Endothelial cell of umbilical vein (primary cell): ENCODE data around the gene PARK7. TPM values are rescaled to one million over a fixed set of nuclear protein-coding genes. Genes with fewer than 3 reads are reported as not detected.

ENCODE experiments used
- BruUV-seq: library from RNA; stranded (reverse); fragments of 400-500 nt; replicated peaks from 2 replicates; lab custom pipeline; 2021; lab: Mats Ljungman, UMichigan
- CTCF ChIA-PET: fragments of 300-600, 350-600 bp; sonication (Branson Sonifier 250); formaldehyde crosslinking; loops from one replicate; lab custom pipeline; 2021; ENCODE audit warnings: antibody characterized with exemption, inconsistent platforms; lab: Charles Lee
- POLR2A ChIA-PET: fragments of 300-600, 350-600 bp; sonication (Branson Sonifier 250); formaldehyde crosslinking; loops from one replicate; lab custom pipeline; 2021; ENCODE audit warnings: antibody characterized with exemption, inconsistent platforms; lab: Charles Lee
- DNase-seq: peaks from one replicate; pipeline ENCODE4 v3.0.0-alpha.2; 2011; ENCODE audit warnings: low read depth, low spot score
- FAIRE-seq: peaks from 2 replicates; lab custom pipeline; 2011; peaks lifted over from hg19 to GRCh38; lab: Jason Lieb, UNC
- H2AFZ ChIP-seq: 2 replicates; pipeline ENCODE4 v1.6.0; 2012; ENCODE audit warnings: low read depth, low read length, control low read depth, inconsistent platforms
- H3K27ac ChIP-seq: 2 replicates; pipeline ENCODE4 v1.5.1; 2011; ENCODE audit warnings: low read depth, mild to moderate bottlenecking, control low read depth, low read length, moderate library complexity; ENCODE audit not compliant: insufficient read depth
- H3K27me3 ChIP-seq, 2 experiments: 2 replicates each; pipeline versions ENCODE4 v1.6.0 to v1.6.1; 2011; ENCODE audit warnings: low read length in 2 of 2, mixed read lengths in 1 of 2; ENCODE audit not compliant: control insufficient read depth in 2 of 2, insufficient read depth in 2 of 2
- H3K36me3 ChIP-seq, 2 experiments: 2 replicates in 1 of 2; 3 replicates in 1 of 2; pipeline ENCODE4 v1.5.1; 2011; ENCODE audit warnings: low read length in 2 of 2, mild to moderate bottlenecking in 1 of 2, moderate library complexity in 1 of 2; ENCODE audit not compliant: control insufficient read depth in 2 of 2, insufficient read depth in 2 of 2; ENCODE audit errors: extremely low read depth in 1 of 2
- H3K4me1 ChIP-seq: 3 replicates; pipeline ENCODE4 v1.5.1; 2011; ENCODE audit warnings: mild to moderate bottlenecking, low read length; ENCODE audit not compliant: control insufficient read depth, insufficient read depth; ENCODE audit errors: extremely low read depth
- H3K4me2 ChIP-seq: 2 replicates; pipeline ENCODE4 v1.6.1; 2011; ENCODE audit warnings: low read length, control low read depth, mixed read lengths; ENCODE audit not compliant: insufficient read depth
- H3K4me3 ChIP-seq, 3 experiments: fragments of 200-600 bp in 1 of 3; sonication (generic), shearing (Covaris generic) in 1 of 3; replicated peaks in 1 of 3; 2 replicates each; pipeline ENCODE4 v1.5.1; 2011 to 2016; ENCODE audit warnings: control low read depth in 3 of 3, low read length in 3 of 3, mild to moderate bottlenecking in 2 of 3, inconsistent platforms in 1 of 3, low read depth in 1 of 3, moderate library complexity in 1 of 3; ENCODE audit not compliant: insufficient read depth in 1 of 3
- H3K79me2 ChIP-seq: 2 replicates; pipeline ENCODE4 v1.6.0; 2012; ENCODE audit warnings: low read length, inconsistent platforms; ENCODE audit not compliant: control insufficient read depth, insufficient read depth
- H3K9ac ChIP-seq: replicated peaks from 2 replicates; pipeline ENCODE3; 2011; ENCODE audit warnings: low read length, control low read depth; ENCODE audit not compliant: insufficient read depth; ENCODE audit errors: extremely low read depth
- H3K9me1 ChIP-seq: replicated peaks from 3 replicates; pipeline ENCODE4 v1.6.0; 2011; ENCODE audit warnings: mild to moderate bottlenecking, low read length; ENCODE audit not compliant: control insufficient read depth, insufficient read depth; ENCODE audit errors: extremely low read depth
- H3K9me3 ChIP-seq: replicated peaks from 2 replicates; pipeline ENCODE4 v1.5.1; 2012; ENCODE audit warnings: low read length, inconsistent platforms; ENCODE audit not compliant: control insufficient read depth, insufficient read depth
- H4K20me1 ChIP-seq: replicated peaks from 2 replicates; pipeline ENCODE3; 2011; ENCODE audit warnings: mild to moderate bottlenecking, low read length; ENCODE audit not compliant: control insufficient read depth, insufficient read depth; ENCODE audit errors: extremely low read depth
- EZH2 ChIP-seq: IDR thresholded peaks from 2 replicates; pipeline ENCODE4 v1.6.1; 2012; ENCODE audit warnings: borderline replicate concordance, low read depth, mild to moderate bottlenecking, moderate library complexity, low read length, inconsistent platforms; ENCODE audit not compliant: severe bottlenecking
- FOS ChIP-seq: IDR thresholded peaks from 2 replicates; pipeline ENCODE4 v1.6.1; 2011; ENCODE audit warnings: mild to moderate bottlenecking, low read length, moderate library complexity, borderline replicate concordance; ENCODE audit not compliant: insufficient read depth
- GATA2 ChIP-seq: IDR thresholded peaks from 2 replicates; pipeline ENCODE4 v1.7.0; 2011; ENCODE audit warnings: low read depth, mild to moderate bottlenecking, moderate library complexity, mixed read lengths, low read length; ENCODE audit not compliant: insufficient read length, insufficient read depth
- JUN ChIP-seq: IDR thresholded peaks from 2 replicates; pipeline ENCODE4 v1.6.1; 2011; ENCODE audit warnings: borderline replicate concordance, low read depth; ENCODE audit not compliant: insufficient read length, insufficient read depth
- MYC ChIP-seq: IDR thresholded peaks from one replicate; pipeline ENCODE4 v1.6.1; 2011; ENCODE audit warnings: mild to moderate bottlenecking, low read depth, low read length
- POLR2A ChIP-seq: IDR thresholded peaks from 2 replicates; pipeline ENCODE4 v1.6.1; 2012; ENCODE audit warnings: low read depth, mild to moderate bottlenecking, control low read depth, low read length
- POLR2AphosphoS5 ChIP-seq: IDR thresholded peaks from 2 replicates; pipeline ENCODE4 v1.6.1; 2012; ENCODE audit warnings: low read depth, mild to moderate bottlenecking, control low read depth, low read length, moderate library complexity; ENCODE audit not compliant: insufficient read depth
- dilution Hi-C: fragments of 300-500 bp; cut with MboI; formaldehyde crosslinking; loops from one replicate; pipeline ENCODE4 v1.15.0; 2019; ENCODE audit warnings: low sequenced_read_pairs; ENCODE audit not compliant: extremely low pct_ligation_motif_present
- intact Hi-C: fragments of 100-400 bp; cut with micrococcal nuclease; formaldehyde crosslinking; loops from one replicate; pipeline ENCODE4 v1.10.0; 2022
- polyA plus RNA-seq, 4 experiments: library from polyadenylated mRNA; depleted of rRNA in 3 of 4; stranded (reverse) in 3 of 4; unstranded in 1 of 4; fragments of >200 nt; gene quantifications; 2 replicates each; pipeline versions ENCODE4 v1.2.1 to v1.2.3, GENCODE V29; 2011 to 2012; ENCODE audit warnings: missing spikeins in 1 of 4
- total RNA-seq: library from RNA; stranded (reverse); gene quantifications from 2 replicates; pipeline ENCODE4 v1.2.3, GENCODE V29; 2021
- TF ChIP-seq, protein P1 (sequence below), 2 donors: IDR thresholded peaks; 1 replicate in 1 of 2; 2 replicates in 1 of 2; pipeline ENCODE4 v1.5.1; 2011; ENCODE audit warnings: low read length in 2 of 2, mild to moderate bottlenecking in 2 of 2, moderate library complexity in 2 of 2, control low read depth in 1 of 2, inconsistent platforms in 1 of 2, low read depth in 1 of 2; ENCODE audit not compliant: insufficient read depth in 1 of 2; ENCODE audit errors: extremely low read depth in 1 of 2
- TF ChIP-seq, protein P2 (sequence below): IDR thresholded peaks from 2 replicates; pipeline ENCODE4 v1.6.1; 2011; ENCODE audit not compliant: insufficient read depth, insufficient read length

The PARK7 gene
- total and polyA plus RNA-seq, 2 donors (not counting 3 experiments of a cell fraction or from before 2014, with no cell fraction given), result 203 to 294 TPM

- dilution Hi-C loops, result no loop called here
- DNase-seq, result no peak
- no peaks in the 10 kb centered on the region for H3K36me3 ChIP-seq
- no peak for FAIRE-seq
- CTCF ChIA-PET, result interaction anchor here (1.3 kb wide), 1 partner anchor 18 kb away, joined by 4 read pairs; the partner anchor contains the start of gene TNFRSF9
- no peaks in the 10 kb centered on the region for H4K20me1 ChIP-seq
- POLR2A ChIA-PET, result no interaction called here
- H3K4me1 ChIP-seq, result peaks cover 2% of the 10 kb centered on the region
- no peak overlapping the region for H3K4me2 ChIP-seq
- no TSS peak for BruUV-seq
- no peak overlapping the region for H3K4me3 ChIP-seq
- peaks cover 2 to 4% of the 10 kb centered on the region in 2 experiments for H3K27me3 ChIP-seq
- H2AFZ ChIP-seq, result no peak overlapping the region
- no peaks in the 10 kb centered on the region for H3K9me1 ChIP-seq
- H3K9me3 ChIP-seq, result no peaks in the 10 kb centered on the region
- no peak overlapping the region for H3K27ac ChIP-seq
- no peak overlapping the region for H3K9ac ChIP-seq
- intact Hi-C loops, result no loop called here
- H3K79me2 ChIP-seq, result no peaks in the 10 kb centered on the region
- TF ChIP-seq MYC (no peak), FOS (no peak), POLR2AphosphoS5 (no peak), GATA2 (no peak), EZH2 (no peak), POLR2A (no peak), JUN (no peak)
- TF ChIP-seq, protein P1, sequence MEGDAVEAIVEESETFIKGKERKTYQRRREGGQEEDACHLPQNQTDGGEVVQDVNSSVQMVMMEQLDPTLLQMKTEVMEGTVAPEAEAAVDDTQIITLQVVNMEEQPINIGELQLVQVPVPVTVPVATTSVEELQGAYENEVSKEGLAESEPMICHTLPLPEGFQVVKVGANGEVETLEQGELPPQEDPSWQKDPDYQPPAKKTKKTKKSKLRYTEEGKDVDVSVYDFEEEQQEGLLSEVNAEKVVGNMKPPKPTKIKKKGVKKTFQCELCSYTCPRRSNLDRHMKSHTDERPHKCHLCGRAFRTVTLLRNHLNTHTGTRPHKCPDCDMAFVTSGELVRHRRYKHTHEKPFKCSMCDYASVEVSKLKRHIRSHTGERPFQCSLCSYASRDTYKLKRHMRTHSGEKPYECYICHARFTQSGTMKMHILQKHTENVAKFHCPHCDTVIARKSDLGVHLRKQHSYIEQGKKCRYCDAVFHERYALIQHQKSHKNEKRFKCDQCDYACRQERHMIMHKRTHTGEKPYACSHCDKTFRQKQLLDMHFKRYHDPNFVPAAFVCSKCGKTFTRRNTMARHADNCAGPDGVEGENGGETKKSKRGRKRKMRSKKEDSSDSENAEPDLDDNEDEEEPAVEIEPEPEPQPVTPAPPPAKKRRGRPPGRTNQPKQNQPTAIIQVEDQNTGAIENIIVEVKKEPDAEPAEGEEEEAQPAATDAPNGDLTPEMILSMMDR (IDR thresholded peaks at IDR 0.05; ENCODE audit: extremely low read depth in 1 of 2, insufficient read depth in 1 of 2, low read depth in 1 of 2, low read length in 2 of 2), result no peak
- TF ChIP-seq, protein P2, sequence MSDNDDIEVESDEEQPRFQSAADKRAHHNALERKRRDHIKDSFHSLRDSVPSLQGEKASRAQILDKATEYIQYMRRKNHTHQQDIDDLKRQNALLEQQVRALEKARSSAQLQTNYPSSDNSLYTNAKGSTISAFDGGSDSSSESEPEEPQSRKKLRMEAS, result no peak
These were observed 39.7 kb upstream of the PARK7 start for GRCh38 chr1:7921796-7922195.
